DND-41 (cell line): ENCODE results near the gene COG6.

Experiments used
- EZH2 ChIP-seq: IDR thresholded peaks from 3 replicates; pipeline ENCODE4 v1.6.1; 2012; ENCODE audit warnings: borderline replicate concordance, low read depth, mild to moderate bottlenecking, moderate library complexity, low read length, inconsistent platforms; ENCODE audit not compliant: severe bottlenecking
- TF ChIP-seq, protein P1 (sequence below): IDR thresholded peaks from 2 replicates; pipeline ENCODE4 v1.5.1; 2012; ENCODE audit warnings: borderline replicate concordance, low read length, moderate library complexity, mild to moderate bottlenecking; ENCODE audit not compliant: poor library complexity, severe bottlenecking; ENCODE audit errors: extremely low read depth

GRCh38 chr13:39780711-39781110 is 125.2 kb downstream of the COG6 start:
- TF ChIP-seq, protein P1, sequence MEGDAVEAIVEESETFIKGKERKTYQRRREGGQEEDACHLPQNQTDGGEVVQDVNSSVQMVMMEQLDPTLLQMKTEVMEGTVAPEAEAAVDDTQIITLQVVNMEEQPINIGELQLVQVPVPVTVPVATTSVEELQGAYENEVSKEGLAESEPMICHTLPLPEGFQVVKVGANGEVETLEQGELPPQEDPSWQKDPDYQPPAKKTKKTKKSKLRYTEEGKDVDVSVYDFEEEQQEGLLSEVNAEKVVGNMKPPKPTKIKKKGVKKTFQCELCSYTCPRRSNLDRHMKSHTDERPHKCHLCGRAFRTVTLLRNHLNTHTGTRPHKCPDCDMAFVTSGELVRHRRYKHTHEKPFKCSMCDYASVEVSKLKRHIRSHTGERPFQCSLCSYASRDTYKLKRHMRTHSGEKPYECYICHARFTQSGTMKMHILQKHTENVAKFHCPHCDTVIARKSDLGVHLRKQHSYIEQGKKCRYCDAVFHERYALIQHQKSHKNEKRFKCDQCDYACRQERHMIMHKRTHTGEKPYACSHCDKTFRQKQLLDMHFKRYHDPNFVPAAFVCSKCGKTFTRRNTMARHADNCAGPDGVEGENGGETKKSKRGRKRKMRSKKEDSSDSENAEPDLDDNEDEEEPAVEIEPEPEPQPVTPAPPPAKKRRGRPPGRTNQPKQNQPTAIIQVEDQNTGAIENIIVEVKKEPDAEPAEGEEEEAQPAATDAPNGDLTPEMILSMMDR, result no peak
- no peak for TF ChIP-seq EZH2
